Measurements from ENCODE around the gene PARD3. TPM values are rescaled to one million over a fixed set of nuclear protein-coding genes. Genes with fewer than 3 reads are reported as not detected.
"Not testable (repeated sequence)": the region's sequence is repeated elsewhere in the genome, so short reads cannot be mapped to it uniquely, and the experiment has no call there.

PARD3 gene
- total RNA-seq, 2 donors from 2014 or later: 59.6 to 74.6 TPM

DNA sequence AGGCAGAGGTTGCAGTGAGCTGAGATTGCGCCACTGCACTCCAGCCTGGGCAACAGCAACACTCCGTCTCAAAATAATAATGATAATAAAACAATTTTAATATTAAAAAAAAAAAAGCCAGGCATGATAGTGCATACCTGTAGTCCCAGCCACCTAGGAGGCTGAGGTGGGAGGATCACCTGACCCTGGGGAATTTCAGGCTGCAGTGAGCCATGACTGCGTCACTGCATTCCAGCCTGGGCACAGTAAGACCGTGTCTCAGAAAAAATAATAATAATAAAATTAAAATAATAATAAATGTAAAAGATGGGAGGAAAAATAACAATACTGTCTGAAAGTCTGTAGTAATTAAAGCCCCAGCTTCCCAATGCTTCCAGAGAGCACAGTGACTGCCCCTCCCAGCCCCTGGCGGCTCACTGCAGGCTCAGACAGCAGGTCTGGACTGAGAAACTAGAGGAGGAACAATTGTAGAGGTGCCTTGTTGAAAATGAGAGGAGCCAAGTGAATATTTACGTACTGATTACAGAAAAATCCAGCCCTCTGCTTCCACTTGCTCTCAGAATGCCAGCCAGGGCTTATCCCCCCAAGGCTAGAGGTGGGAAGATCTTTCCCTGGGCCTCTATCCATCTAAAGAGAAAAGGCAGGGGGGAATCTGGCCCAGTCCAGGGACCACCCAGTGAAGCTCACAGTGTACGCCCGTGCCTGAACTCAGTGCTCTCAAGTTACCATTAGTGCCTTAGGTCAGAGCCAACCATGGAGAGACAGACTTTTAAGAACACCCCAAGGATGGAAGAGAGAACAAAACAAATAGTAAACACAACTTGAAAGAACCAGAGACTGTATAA lies 112.8 kb downstream of the PARD3 start:
- Mint-ChIP-seq H3K4me1 (peaks cover 42% of the 10 kb centered on the region), H3K27me3 (ENCODE audit: insufficient read depth) (no peaks in the 10 kb centered on the region), H3K9me3 (no peaks in the 10 kb centered on the region), H3K36me3 (ENCODE audit: low read depth) (no peaks in the 10 kb centered on the region), H3K4me3 (no peak overlapping the region), H3K27ac (peak overlapping the region; percentile 10)
- Histone ChIP-seq H3K27ac (ENCODE audit: low read depth, low read length) (peak overlapping the region; percentile 12), H3K9ac (ENCODE audit: extremely low read depth, low read length, poor library complexity, severe bottlenecking) (no peak overlapping the region), H3K4me3 (ENCODE audit: low read length) (no peak overlapping the region), H3K9me3 (ENCODE audit: control insufficient read depth, low read length) (no peaks in the 10 kb centered on the region), H3K27me3 (ENCODE audit: control insufficient read depth, insufficient read depth, low read length, poor library complexity, severe bottlenecking) (no peaks in the 10 kb centered on the region), H3K36me3 (ENCODE audit: control insufficient read depth, insufficient read depth, low read length) (no peaks in the 10 kb centered on the region), H3K4me1 (ENCODE audit: control insufficient read depth, insufficient read depth, low read length) (peaks cover 7% of the 10 kb centered on the region)
- WGBS, 2 experiments (ENCODE audit: insufficient coverage in 1 of 2, insufficient read length in 1 of 2): 84% methylated on average over 4 of the region's 8 CpGs; no CpG with 5 or more reads in 1 of the 2 experiments
- DNase-seq: peak; percentile 34
- TF ChIP-seq CTCF (conservative IDR thresholded peaks at IDR 0.05): no peak

DNA sequence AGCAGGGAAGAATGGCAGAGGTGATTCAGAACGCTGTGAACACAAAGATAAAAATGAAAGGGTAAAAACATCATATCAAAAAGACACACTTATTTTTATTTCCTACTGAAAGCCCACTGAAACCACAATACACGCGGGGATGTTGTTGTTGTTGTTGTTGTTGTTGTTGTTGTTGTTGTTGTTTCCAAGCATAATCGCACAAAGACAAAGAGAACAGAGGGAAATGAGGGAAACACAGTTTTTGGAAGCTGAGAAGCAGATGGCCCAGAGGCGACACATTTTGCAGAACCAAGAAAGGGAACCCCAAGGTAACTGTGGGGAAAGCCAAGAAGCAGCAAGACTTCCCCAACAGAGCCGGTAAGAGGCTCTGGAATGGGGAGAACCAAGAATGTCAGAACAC lies 113.9 kb downstream of the PARD3 start:
- TF ChIP-seq CTCF (conservative IDR thresholded peaks at IDR 0.05): no peak

GRCh38 chr10:34700752-34701151 lies 114.3 kb downstream of the PARD3 start:
- not testable (repeated sequence) for H3K36me3 ChIP-seq (ENCODE audit: control insufficient read depth, insufficient read depth, low read length); H3K4me1 ChIP-seq (ENCODE audit: control insufficient read depth, insufficient read depth, low read length); H3K27me3 ChIP-seq (ENCODE audit: control insufficient read depth, insufficient read depth, low read length, poor library complexity, severe bottlenecking); H3K4me3 ChIP-seq (ENCODE audit: low read length); H3K36me3 Mint-ChIP-seq (ENCODE audit: low read depth); H3K9ac ChIP-seq (ENCODE audit: extremely low read depth, low read length, poor library complexity, severe bottlenecking); H3K9me3 ChIP-seq (ENCODE audit: control insufficient read depth, low read length); H3K4me3 Mint-ChIP-seq; H3K27ac ChIP-seq (ENCODE audit: low read depth, low read length); H3K27me3 Mint-ChIP-seq (ENCODE audit: insufficient read depth); H3K9me3 Mint-ChIP-seq
- peak overlapping the region; percentile 0 for H3K27ac Mint-ChIP-seq
- peaks cover 37% of the 10 kb centered on the region for H3K4me1 Mint-ChIP-seq
- WGBS, 2 experiments (ENCODE audit: insufficient coverage in 1 of 2, insufficient read length in 1 of 2): 86 to 93% methylated on average over 1 to 5 of the region's 5 CpGs
- peak; percentile 18 for DNase-seq

More for the DNA sequence above, 113.9 kb downstream of the PARD3 start:
- DNase-seq: peak; percentile 25
- 87 to 100% methylated on average over 2 to 6 of the region's 6 CpGs for WGBS, 2 experiments (ENCODE audit: insufficient coverage in 1 of 2, insufficient read length in 1 of 2)
- Mint-ChIP-seq H3K27ac (peak overlapping the region; percentile 0), H3K27me3 (ENCODE audit: insufficient read depth) (no peaks in the 10 kb centered on the region), H3K36me3 (ENCODE audit: low read depth) (peaks cover 1% of the 10 kb centered on the region), H3K4me3 (no peak overlapping the region), H3K9me3 (no peaks in the 10 kb centered on the region), H3K4me1 (peaks cover 42% of the 10 kb centered on the region)
- Histone ChIP-seq H3K4me3 (ENCODE audit: low read length) (no peak overlapping the region), H3K36me3 (ENCODE audit: control insufficient read depth, insufficient read depth, low read length) (peaks cover 5% of the 10 kb centered on the region), H3K27me3 (ENCODE audit: control insufficient read depth, insufficient read depth, low read length, poor library complexity, severe bottlenecking) (no peaks in the 10 kb centered on the region), H3K9ac (ENCODE audit: extremely low read depth, low read length, poor library complexity, severe bottlenecking) (no peak overlapping the region), H3K4me1 (ENCODE audit: control insufficient read depth, insufficient read depth, low read length) (peaks cover 7% of the 10 kb centered on the region), H3K27ac (ENCODE audit: low read depth, low read length) (no peak overlapping the region), H3K9me3 (ENCODE audit: control insufficient read depth, low read length) (no peaks in the 10 kb centered on the region)

All from endodermal cell (in vitro differentiated cells).